GM18858 (cell line): ENCODE measurements around the gene PSMC1.

Source experiments
- ATAC-seq: cut with Tn5 transposase; IDR thresholded peaks from one replicate; pipeline ENCODE4 v1.9.1; 2021; ENCODE audit not compliant: unreplicated experiment

Gene PSMC1

GRCh38 chr14:90275820-90276219 is 19.5 kb downstream of the PSMC1 start:
- ATAC-seq, result no peak

- ATAC-seq, result no peak
Measured at GRCh38 chr14:90276646-90277367, 20.5 kb downstream of the PSMC1 start.

- no peak for ATAC-seq
Measured at GRCh38 chr14:90277581-90278198, 21.3 kb downstream of the PSMC1 start.

GRCh38 chr14:90278199-90279175 is 22.1 kb downstream of the PSMC1 start:
- no peak for ATAC-seq

GRCh38 chr14:90280096-90280495 is 23.7 kb downstream of the PSMC1 start:
- no peak for ATAC-seq

GRCh38 chr14:90281261-90281660 is 24.9 kb downstream of the PSMC1 start:
- ATAC-seq, result no peak

GRCh38 chr14:90281756-90282155 is 25.4 kb downstream of the PSMC1 start:
- no peak for ATAC-seq

- ATAC-seq, result no peak
Measured at GRCh38 chr14:90287791-90288190, 31.4 kb downstream of the PSMC1 start.

GRCh38 chr14:90288651-90289355 is 32.5 kb downstream of the PSMC1 start:
- ATAC-seq, result peak; percentile 93

GRCh38 chr14:90290337-90291011 is 34.1 kb downstream of the PSMC1 start:
- ATAC-seq, result no peak

GRCh38 chr14:90291699-90292098 is 35.3 kb downstream of the PSMC1 start:
- no peak for ATAC-seq

GRCh38 chr14:90293766-90294730 is 37.7 kb downstream of the PSMC1 start:
- no peak for ATAC-seq

- no peak for ATAC-seq
Measured at GRCh38 chr14:90294872-90295271, 38.5 kb downstream of the PSMC1 start.

GRCh38 chr14:90295870-90296516 is 39.6 kb downstream of the PSMC1 start:
- ATAC-seq, result no peak

- no peak for ATAC-seq
Measured at GRCh38 chr14:90296641-90297040, 40.3 kb downstream of the PSMC1 start.

GRCh38 chr14:90297876-90298629 is 41.7 kb downstream of the PSMC1 start:
- ATAC-seq, result no peak

- no peak for ATAC-seq
Measured at GRCh38 chr14:90299408-90299807, 43.1 kb downstream of the PSMC1 start.

GRCh38 chr14:90300611-90301047 is 44.3 kb downstream of the PSMC1 start:
- ATAC-seq, result no peak
